Spleen (tissue), 11 donors: ENCODE results near the gene CMTM7. TPM values are rescaled to one million over a fixed set of nuclear protein-coding genes. Genes with fewer than 3 reads are reported as not detected.

ENCODE experiments used
- DNase-seq: peaks from one replicate; pipeline ENCODE4 v3.0.0-alpha.2; 2020
- H3K27ac ChIP-seq, 8 donors: fragments of 200-600 bp; sonication (generic) in 7 of 8; 1 replicate in 4 of 8; 2 replicates in 4 of 8; pipeline versions ENCODE4 v1.5.0 to v1.8.0; 2016 to 2021; ENCODE audit warnings: inconsistent platforms in 4 of 8, mild to moderate bottlenecking in 4 of 8, moderate library complexity in 1 of 8
- H3K27me3 ChIP-seq, 7 donors: fragments of 200-600 bp; sonication (generic) in 6 of 7; replicated peaks in 1 of 7; 1 replicate in 4 of 7; 2 replicates in 3 of 7; pipeline versions ENCODE4 v1.5.0 to v1.8.0; 2016 to 2021; ENCODE audit warnings: inconsistent platforms in 3 of 7, mild to moderate bottlenecking in 1 of 7
- H3K36me3 ChIP-seq, 6 donors: fragments of 200-600 bp; sonication (generic) in 5 of 6; 1 replicate in 4 of 6; 2 replicates in 2 of 6; pipeline versions ENCODE4 v1.5.0 to v1.8.0; 2016 to 2021; ENCODE audit warnings: inconsistent platforms in 2 of 6
- H3K4me1 ChIP-seq, 6 donors: fragments of 200-600 bp; sonication (generic) in 5 of 6; 1 replicate in 3 of 6; 2 replicates in 3 of 6; pipeline versions ENCODE4 v1.5.0 to v1.8.0; 2016 to 2021; ENCODE audit warnings: inconsistent platforms in 3 of 6
- H3K4me3 ChIP-seq, 8 donors: fragments of 200-600 bp; sonication (generic) in 7 of 8; 1 replicate in 4 of 8; 2 replicates in 4 of 8; pipeline versions ENCODE4 v1.5.0 to v1.8.0; 2016 to 2021; ENCODE audit warnings: inconsistent platforms in 4 of 8, mild to moderate bottlenecking in 4 of 8, moderate library complexity in 2 of 8
- H3K9me3 ChIP-seq, 8 donors: fragments of 200-600 bp; sonication (generic) in 7 of 8; 1 replicate in 4 of 8; 2 replicates in 4 of 8; pipeline versions ENCODE4 v1.5.0 to v1.8.0; 2016 to 2021; ENCODE audit warnings: inconsistent platforms in 4 of 8
- POLR2A ChIP-seq, 3 donors: fragments of 450-650 bp; IDR thresholded peaks; one replicate each; pipeline ENCODE4 v1.5.1; 2017; ENCODE audit warnings: antibody characterized with exemption in 3 of 3, mild to moderate bottlenecking in 1 of 3
- POLR2AphosphoS5 ChIP-seq, 3 donors: sonication (generic); formaldehyde crosslinking; IDR thresholded peaks; one replicate each; pipeline ENCODE4 v1.5.1; 2017; ENCODE audit warnings: antibody characterized with exemption in 3 of 3
- WGBS, 5 donors: extraction: QIAGEN DNeasy Blood & Tissue Kit in 3 of 5; methylation state at CpG; one replicate each; pipeline versions ENCODE4 v1.1.5 to v1.1.7; 2013 to 2018; 5-methylcytosine and 5-hydroxymethylcytosine counted together
- intact Hi-C: fragments of 100-400 bp; cut with DNase I; formaldehyde crosslinking; loops from one replicate; pipeline ENCODE4 v1.15.0; 2023; ENCODE audit warnings: low total_unique reads
- polyA plus RNA-seq, 3 donors: library from polyadenylated mRNA; stranded (reverse); fragments of 200-250 nt; gene quantifications; one replicate each; pipeline ENCODE4 v1.2.1, GENCODE V29; 2013
- total RNA-seq, 7 donors: library from RNA; depleted of rRNA in 3 of 7; stranded (reverse); fragments of >200 nt in 3 of 7; fragmentation: NEBNext Ultra II Directional in 4 of 7; extraction: Animal tissue kit (Norgen Biotek cat#: 25700) in 4 of 7; gene quantifications; one replicate each; pipeline versions ENCODE4 v1.1.0 to v1.2.1, GENCODE V29; 2016 to 2021
- TF ChIP-seq, protein P1 (sequence below), 11 experiments: fragments of 200-600 bp in 7 of 11; fragments of 450-650 bp in 4 of 11; sonication (generic) in 4 of 11; IDR thresholded peaks in 8 of 11; conservative IDR thresholded peaks in 3 of 11; 1 replicate in 7 of 11; 2 replicates in 4 of 11; pipeline versions ENCODE4 v1.4.0 to v1.8.0; 2016 to 2021; ENCODE audit warnings: antibody characterized with exemption in 11 of 11, inconsistent platforms in 4 of 11, mild to moderate bottlenecking in 1 of 11
- donor health status: healthy with polysubstance abuse.
- donor health status: DM: no; HTN: no; CAD: no; lungs with moderate emphysema.
- donor health status: DM: no; HTN: no; CAD: no.
- donor health status: Bipolar disorder and iron deficiency.
- donor health status: healthy.
- donor health status: DM: no; HTN: no; CAD: no.
- donor health status: DM: yes; HTN: yes; CAD: no.

The CMTM7 gene
- total and polyA plus RNA-seq, 10 donors = 27.6 to 92.0 (median 47.5) TPM

DNA sequence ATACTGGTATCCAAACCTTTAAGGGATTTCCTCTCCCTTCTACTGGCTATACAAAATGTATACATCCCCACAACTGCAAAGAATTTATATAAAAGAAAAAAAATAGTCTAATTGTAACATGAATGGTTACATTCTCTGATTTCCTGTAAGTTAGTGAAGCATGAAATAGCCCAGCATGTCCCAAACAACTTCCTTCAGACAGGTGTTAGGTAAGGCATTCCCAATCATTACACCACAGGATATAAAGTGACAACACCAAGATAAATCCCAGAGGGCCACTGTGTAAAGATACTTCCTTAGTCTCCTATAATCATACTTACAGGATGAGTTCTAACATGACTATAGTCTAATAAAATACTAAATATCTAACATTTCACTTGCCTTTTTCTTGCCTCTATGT lies 103.4 kb downstream of the CMTM7 start:
- H3K27me3 ChIP-seq = no peaks in the 10 kb centered on the region
- TF ChIP-seq, protein P1, sequence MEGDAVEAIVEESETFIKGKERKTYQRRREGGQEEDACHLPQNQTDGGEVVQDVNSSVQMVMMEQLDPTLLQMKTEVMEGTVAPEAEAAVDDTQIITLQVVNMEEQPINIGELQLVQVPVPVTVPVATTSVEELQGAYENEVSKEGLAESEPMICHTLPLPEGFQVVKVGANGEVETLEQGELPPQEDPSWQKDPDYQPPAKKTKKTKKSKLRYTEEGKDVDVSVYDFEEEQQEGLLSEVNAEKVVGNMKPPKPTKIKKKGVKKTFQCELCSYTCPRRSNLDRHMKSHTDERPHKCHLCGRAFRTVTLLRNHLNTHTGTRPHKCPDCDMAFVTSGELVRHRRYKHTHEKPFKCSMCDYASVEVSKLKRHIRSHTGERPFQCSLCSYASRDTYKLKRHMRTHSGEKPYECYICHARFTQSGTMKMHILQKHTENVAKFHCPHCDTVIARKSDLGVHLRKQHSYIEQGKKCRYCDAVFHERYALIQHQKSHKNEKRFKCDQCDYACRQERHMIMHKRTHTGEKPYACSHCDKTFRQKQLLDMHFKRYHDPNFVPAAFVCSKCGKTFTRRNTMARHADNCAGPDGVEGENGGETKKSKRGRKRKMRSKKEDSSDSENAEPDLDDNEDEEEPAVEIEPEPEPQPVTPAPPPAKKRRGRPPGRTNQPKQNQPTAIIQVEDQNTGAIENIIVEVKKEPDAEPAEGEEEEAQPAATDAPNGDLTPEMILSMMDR (IDR thresholded peaks at IDR 0.05 in 8 of 11, conservative IDR thresholded peaks at IDR 0.05 in 3 of 11) = no peak
- TF ChIP-seq POLR2A (IDR thresholded peaks at IDR 0.05) (no peak), POLR2AphosphoS5 (IDR thresholded peaks at IDR 0.05) (no peak)
- intact Hi-C loops = no loop called here
- DNase-seq = no peak
- H3K9me3 ChIP-seq = no peaks in the 10 kb centered on the region
- H3K36me3 ChIP-seq = peaks cover 0 to 42% (median 5%) of the 10 kb centered on the region in 6 donors
- peaks cover 24 to 99% (median 75%) of the 10 kb centered on the region in 6 donors for H3K4me1 ChIP-seq
- H3K27ac ChIP-seq = peak overlapping the region in 1 of 8 donors; percentile 33
- H3K4me3 ChIP-seq = no peak overlapping the region

DNA sequence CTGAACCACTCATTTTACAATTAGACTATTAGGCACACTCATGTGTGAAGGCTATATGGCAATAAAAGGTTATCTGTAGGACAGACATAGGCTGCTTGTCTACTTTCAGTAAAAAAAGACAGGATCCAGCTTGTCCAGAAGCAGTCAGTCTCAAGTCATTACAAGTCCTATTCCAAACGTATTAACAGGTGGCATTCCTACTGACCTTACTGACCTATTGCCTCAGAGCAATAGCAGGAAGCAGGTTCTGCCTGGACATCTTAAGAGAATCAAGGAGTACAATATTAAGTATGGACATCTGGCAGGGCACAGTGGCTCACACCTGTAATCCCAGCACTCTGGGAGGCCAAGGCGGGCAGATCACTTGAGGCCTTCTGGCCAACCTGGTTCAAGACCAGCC lies 104.0 kb downstream of the CMTM7 start:
- DNase-seq = no peak
- intact Hi-C loops = no loop called here
- Histone ChIP-seq H3K4me3 (no peak overlapping the region), H3K27me3 (no peaks in the 10 kb centered on the region), H3K9me3 (no peaks in the 10 kb centered on the region), H3K27ac (peak overlapping the region in 2 of 8 donors; percentile 33 to 41), H3K36me3 (peaks cover 0 to 39% (median 3%) of the 10 kb centered on the region in 6 donors), H3K4me1 (peaks cover 29 to 99% (median 80%) of the 10 kb centered on the region in 6 donors)
- TF ChIP-seq POLR2A (IDR thresholded peaks at IDR 0.05) (no peak), POLR2AphosphoS5 (IDR thresholded peaks at IDR 0.05) (no peak)
- TF ChIP-seq, protein P1 (IDR thresholded peaks at IDR 0.05 in 8 of 11, conservative IDR thresholded peaks at IDR 0.05 in 3 of 11) = no peak
- WGBS, 5 donors = 78 to 96% (median 81%) methylated on average over 2 of the region's 2 CpGs

DNA sequence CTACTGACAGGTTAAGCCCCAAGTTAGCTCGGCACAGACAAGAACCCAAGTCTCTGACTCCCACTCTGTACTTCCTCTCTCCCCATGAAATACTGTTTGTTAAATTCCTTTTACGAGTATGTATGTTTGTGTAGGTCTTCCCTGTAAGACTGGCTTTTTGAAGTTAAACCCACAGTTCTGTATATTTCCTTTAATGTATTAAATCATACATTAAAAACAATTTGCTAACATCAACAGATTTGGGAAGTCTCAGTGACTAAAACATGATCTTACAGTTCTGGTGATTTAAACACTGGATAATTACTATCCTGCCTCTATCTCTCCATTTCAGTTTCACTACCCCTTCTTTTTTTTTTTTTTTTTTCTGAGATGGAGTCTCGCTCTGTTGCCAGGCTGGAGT lies 106.6 kb downstream of the CMTM7 start:
- Histone ChIP-seq H3K9me3 (no peaks in the 10 kb centered on the region), H3K27ac (peak overlapping the region in 6 of 8 donors; percentile 16 to 70 (median 50)), H3K4me1 (peaks cover 24 to 92% (median 81%) of the 10 kb centered on the region in 6 donors), H3K36me3 (peaks cover 0 to 14% (median 0%) of the 10 kb centered on the region in 6 donors), H3K4me3 (peak overlapping the region in 1 of 8 donors; percentile 4), H3K27me3 (no peaks in the 10 kb centered on the region)
- intact Hi-C loops = no loop called here
- WGBS, 5 donors = 58 to 74% (median 67%) methylated on average over 3 of the region's 3 CpGs
- no peak for DNase-seq
- TF ChIP-seq POLR2A (IDR thresholded peaks at IDR 0.05) = no peak
- TF ChIP-seq, protein P1 (IDR thresholded peaks at IDR 0.05 in 8 of 11, conservative IDR thresholded peaks at IDR 0.05 in 3 of 11) = no peak
- TF ChIP-seq POLR2AphosphoS5 (IDR thresholded peaks at IDR 0.05) = no peak

DNA sequence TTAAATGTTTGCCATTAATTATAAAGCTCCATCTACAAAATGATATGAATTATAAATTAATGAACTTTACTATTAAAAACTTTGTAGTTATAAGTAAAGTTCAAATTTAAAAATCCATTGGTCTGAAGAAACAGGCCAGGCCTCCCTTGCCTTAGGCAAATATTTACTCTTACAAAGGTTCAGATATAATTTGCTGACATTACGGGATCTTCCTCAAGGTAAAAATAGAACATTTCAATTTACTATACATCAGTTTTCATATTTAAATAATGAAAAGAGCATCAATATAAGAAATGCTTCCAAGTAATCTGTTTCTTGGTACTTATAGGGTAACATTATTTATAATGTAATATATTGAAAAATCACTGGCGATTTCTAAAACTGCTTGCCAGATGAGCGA lies 107.3 kb downstream of the CMTM7 start:
- Histone ChIP-seq H3K4me3 (no peak overlapping the region), H3K4me1 (peaks cover 17 to 86% (median 76%) of the 10 kb centered on the region in 6 donors), H3K9me3 (no peaks in the 10 kb centered on the region), H3K27me3 (no peaks in the 10 kb centered on the region), H3K27ac (peak overlapping the region in 3 of 8 donors; percentile 48 to 64 (median 53)), H3K36me3 (peaks cover 0 to 14% (median 0%) of the 10 kb centered on the region in 6 donors)
- 91 to 97% (median 94%) methylated on average over 3 of the region's 3 CpGs for WGBS, 5 donors
- DNase-seq = no peak
- intact Hi-C loops = no loop called here
- TF ChIP-seq POLR2AphosphoS5 (IDR thresholded peaks at IDR 0.05) = no peak
- TF ChIP-seq, protein P1 (IDR thresholded peaks at IDR 0.05 in 8 of 11, conservative IDR thresholded peaks at IDR 0.05 in 3 of 11) = no peak
- TF ChIP-seq POLR2A (IDR thresholded peaks at IDR 0.05) = no peak
